Measurements from ENCODE around the gene KMT5B. TPM values are rescaled to one million over a fixed set of nuclear protein-coding genes. Genes with fewer than 3 reads are reported as not detected.
A peak's percentile ranks its signal among the peaks of the same experiment; 100 is the strongest.

The KMT5B gene
- total and polyA plus RNA-seq, 2 of the 4 experiments (the other 2 are of a cell fraction): 11.2 to 13.4 TPM

GRCh38 chr11:68213555-68214172 is 568 bp upstream of the KMT5B start (continued):
- no peak for TF ChIP-seq BHLHE40 (IDR thresholded peaks at IDR 0.05; ENCODE audit: low read depth, low read length)

- BruUV-seq (replicated peaks): no TSS peak
- Histone ChIP-seq H4K20me1 (ENCODE audit: insufficient read depth, low read length) (peaks cover 51% of the 10 kb centered on the region), H3K36me3 (ENCODE audit: control insufficient read depth, insufficient read depth, low read length) (no peaks in the 10 kb centered on the region), H3K9ac (ENCODE audit: low read depth, low read length) (peak overlapping the region; percentile 91), H3K4ac (ENCODE audit: low read depth, low read length) (no peak overlapping the region), H3K4me1 (ENCODE audit: control insufficient read depth, insufficient read depth, low read length) (peaks cover 5% of the 10 kb centered on the region; the same call in 1 of the 2 replicates), H3K79me1 (ENCODE audit: low read depth in 1 of 2, low read length in 2 of 2) (peaks cover 6 to 43% of the 10 kb centered on the region in 2 experiments), H2AK5ac (ENCODE audit: low read depth, low read length) (no peak overlapping the region), H4K5ac (ENCODE audit: low read depth, low read length) (no peak overlapping the region), H3K18ac (ENCODE audit: low read depth, low read length) (peak overlapping the region; percentile 24; the same call in 1 of the 2 replicates), H4K91ac (ENCODE audit: insufficient read depth, low read depth, low read length) (no peak overlapping the region), H2BK20ac (ENCODE audit: low read depth, low read length) (no peak overlapping the region), H2AFZ (replicated peaks; ENCODE audit: low read length, poor library complexity) (peak overlapping the region; percentile 89), H3K23ac (ENCODE audit: low read depth, low read length) (no peak overlapping the region), H4K8ac (ENCODE audit: low read depth in 2 of 2, low read length in 2 of 2) (no peak overlapping the region), H3K4me3 (ENCODE audit: insufficient read depth, low read depth, low read length) (peak overlapping the region; percentile 100), H3K4me2 (ENCODE audit: low read depth, low read length) (peak overlapping the region; percentile 94), H3K27ac (ENCODE audit: insufficient read depth, low read length) (peak overlapping the region; percentile 70), H3K27me3 (ENCODE audit: control insufficient read depth, insufficient read depth, low read length) (peaks cover 18% of the 10 kb centered on the region), H3K14ac (replicated peaks; ENCODE audit: low read depth, low read length) (no peak overlapping the region), H3K9me1 (ENCODE audit: insufficient read depth, low read length) (peaks cover 13% of the 10 kb centered on the region; the same call in 1 of the 2 replicates), H2BK120ac (ENCODE audit: low read depth, low read length) (no peak overlapping the region), H2BK5ac (ENCODE audit: low read depth, low read length, poor library complexity, severe bottlenecking) (peak overlapping the region; percentile 85), H2BK15ac (ENCODE audit: low read depth, low read length) (no peak overlapping the region), H2AK9ac (replicated peaks; ENCODE audit: low read depth, low read length, poor library complexity) (peak overlapping the region; percentile 60), H3K56ac (ENCODE audit: extremely low read depth, insufficient read depth, low read length) (no peak overlapping the region), H3K9me3 (ENCODE audit: control insufficient read depth, insufficient read depth, low read length) (no peaks in the 10 kb centered on the region)
- DNase-seq (peak; percentile 75), ATAC-seq (ENCODE audit: low read depth) (peak; percentile 84)
- 0% methylated on average over 10 of the region's 80 CpGs; no CpG with 5 or more reads in 1 of the 2 experiments for WGBS, 2 experiments (ENCODE audit: extremely low coverage in 2 of 2, insufficient read length in 1 of 2)
- intact Hi-C loops (cut with micrococcal nuclease): no loop called here
- in situ Hi-C loops (cut with MboI; ENCODE audit: low sequenced_read_pairs): no loop called here
- ChIA-PET CTCF (no interaction called here), POLR2A (ENCODE audit: unreplicated experiment) (no interaction called here)
- dilution Hi-C loops (cut with HindIII; ENCODE audit: low sequenced_read_pairs, unreplicated experiment): no loop called here
- TF ChIP-seq USF2 (IDR thresholded peaks at IDR 0.05; ENCODE audit: low read depth, low read length) (peak; percentile 31; the same call in 1 of the 2 replicates), POLR2A (IDR thresholded peaks at IDR 0.05; ENCODE audit: low read depth, low read length) (no peak), CHD1 (IDR thresholded peaks at IDR 0.05; ENCODE audit: low read depth, low read length) (no peak), RAD21 (IDR thresholded peaks at IDR 0.05; ENCODE audit: low read length) (no peak), RFX5 (IDR thresholded peaks at IDR 0.05; ENCODE audit: low read depth, low read length) (no peak), MXI1 (IDR thresholded peaks at IDR 0.05; ENCODE audit: borderline replicate concordance, low read depth, low read length) (peak; percentile 49; the same call in 1 of the 2 replicates), SMC3 (IDR thresholded peaks at IDR 0.05; ENCODE audit: low read depth, low read length) (no peak), FOS (IDR thresholded peaks at IDR 0.05; ENCODE audit: low read depth, low read length) (no peak), MAZ (IDR thresholded peaks at IDR 0.05; ENCODE audit: borderline replicate concordance, low read depth, low read length) (no peak), CTCF (conservative IDR thresholded peaks at IDR 0.05; ENCODE audit: low read depth, low read length) (peak; percentile 56), BHLHE40 (IDR thresholded peaks at IDR 0.05; ENCODE audit: low read depth, low read length) (peak; percentile 71), CEBPB (IDR thresholded peaks at IDR 0.05; ENCODE audit: low read depth, low read length) (no peak), NFE2L2 (IDR thresholded peaks at IDR 0.05; ENCODE audit: low read depth, low read length) (no peak)
Observed at GRCh38 chr11:68212421-68213134, 518 bp downstream of the KMT5B start.

Data from IMR-90 (cell line).